ENCODE results near the gene RAD23B.
"Not testable (repeated sequence)": the region's sequence is repeated elsewhere in the genome, so short reads cannot be mapped to it uniquely, and the experiment has no call there.

The RAD23B gene

GRCh38 chr9:107293543-107294085 lies 10.5 kb downstream of the RAD23B start:
- no peak overlapping the region for H3K4me3 ChIP-seq (ENCODE audit: low read length)
- TF ChIP-seq ZNF274 (IDR thresholded peaks at IDR 0.05; ENCODE audit: low read depth, low read length), result no peak

GRCh38 chr9:107294756-107295155 lies 11.7 kb downstream of the RAD23B start:
- TF ChIP-seq ZNF274 (IDR thresholded peaks at IDR 0.05; ENCODE audit: low read depth, low read length), result no peak

GRCh38 chr9:107295995-107296394 lies 12.9 kb downstream of the RAD23B start:
- no peak for TF ChIP-seq ZNF274 (IDR thresholded peaks at IDR 0.05; ENCODE audit: low read depth, low read length)
- H3K4me3 ChIP-seq (ENCODE audit: low read length), result no peak overlapping the region

More at GRCh38 chr9:107294756-107295155, 11.7 kb downstream of the RAD23B start:
- no peak overlapping the region for H3K4me3 ChIP-seq (ENCODE audit: low read length)

GRCh38 chr9:107296592-107296991 lies 13.5 kb downstream of the RAD23B start:
- not testable (repeated sequence) for H3K4me3 ChIP-seq (ENCODE audit: low read length)

DNA sequence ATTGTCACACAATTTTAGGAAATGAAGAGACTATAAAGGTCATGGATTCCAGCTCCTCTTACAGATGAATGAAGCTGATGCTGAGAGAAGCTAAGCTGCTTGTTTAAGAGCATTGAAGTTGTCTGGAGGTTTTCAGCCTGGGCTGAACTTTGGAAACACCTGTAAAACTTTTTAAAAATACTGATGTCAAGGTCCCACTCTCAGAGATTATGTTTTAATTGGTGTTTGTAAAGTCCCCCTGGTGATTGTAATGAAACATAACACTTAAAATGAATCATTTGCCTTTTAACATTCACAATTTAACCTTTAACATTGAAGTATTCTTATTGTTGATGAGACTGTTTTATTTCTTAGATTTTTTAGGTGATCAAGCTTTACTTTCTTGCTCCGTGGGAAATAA lies 16.4 kb downstream of the RAD23B start:
- TF ChIP-seq ZNF274 (IDR thresholded peaks at IDR 0.05; ENCODE audit: low read depth, low read length), result no peak
- H3K4me3 ChIP-seq (ENCODE audit: low read length), result no peak overlapping the region

DNA sequence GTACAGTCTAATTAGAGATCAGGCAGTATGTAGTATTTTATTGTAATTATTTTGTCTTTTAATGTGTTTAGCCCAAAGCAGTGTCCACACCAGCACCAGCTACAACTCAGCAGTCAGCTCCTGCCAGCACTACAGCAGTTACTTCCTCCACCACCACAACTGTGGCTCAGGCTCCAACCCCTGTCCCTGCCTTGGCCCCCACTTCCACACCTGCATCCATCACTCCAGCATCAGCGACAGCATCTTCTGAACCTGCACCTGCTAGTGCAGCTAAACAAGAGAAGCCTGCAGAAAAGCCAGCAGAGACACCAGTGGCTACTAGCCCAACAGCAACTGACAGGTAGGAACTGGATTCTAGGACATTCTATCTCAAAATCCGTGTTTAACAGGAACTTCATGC lies 23.2 kb downstream of the RAD23B start:
- H3K4me3 ChIP-seq (ENCODE audit: low read length), result no peak overlapping the region
- no peak for TF ChIP-seq ZNF274 (IDR thresholded peaks at IDR 0.05; ENCODE audit: low read depth, low read length)

DNA sequence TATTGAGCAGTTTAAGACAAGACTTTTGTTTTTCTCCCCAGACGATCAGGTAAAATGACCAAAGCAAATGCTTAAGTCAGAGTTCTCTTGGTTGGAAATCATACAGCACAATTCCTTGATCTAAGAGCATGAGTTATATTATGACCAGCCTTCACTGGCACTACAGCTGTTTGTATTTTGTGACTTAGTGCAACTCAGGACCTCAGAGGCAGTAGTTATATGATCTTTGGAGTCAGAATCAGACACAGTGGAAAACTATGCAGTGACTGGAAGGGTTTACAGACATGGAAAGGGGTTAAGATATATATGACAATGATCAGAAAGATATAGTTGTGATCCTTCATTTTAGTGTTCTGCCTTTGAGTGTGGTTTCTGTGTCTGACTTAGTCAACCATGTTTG lies 24.3 kb downstream of the RAD23B start:
- TF ChIP-seq ZNF274 (IDR thresholded peaks at IDR 0.05; ENCODE audit: low read depth, low read length), result no peak
- H3K4me3 ChIP-seq (ENCODE audit: low read length), result no peak overlapping the region

DNA sequence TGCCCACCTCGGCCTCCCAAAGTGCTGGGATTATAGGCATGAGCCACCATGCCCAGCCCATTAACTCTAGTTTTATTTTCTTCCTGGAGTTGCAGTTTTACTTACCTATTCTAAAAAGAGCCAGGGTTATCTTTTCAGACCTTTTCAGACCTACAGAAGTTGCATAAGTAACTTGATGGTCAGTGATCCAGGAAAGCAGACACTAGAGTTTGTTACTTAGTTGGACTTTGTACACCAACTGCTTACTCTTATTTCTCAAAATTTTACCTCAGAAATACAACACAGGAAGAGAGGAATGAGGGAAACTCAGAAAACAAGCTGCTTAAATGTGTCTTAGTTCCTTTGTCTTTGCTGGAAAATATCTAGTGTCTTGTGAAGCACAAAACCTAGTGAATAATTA lies 25.4 kb downstream of the RAD23B start:
- H3K4me3 ChIP-seq (ENCODE audit: low read length), result no peak overlapping the region
- TF ChIP-seq ZNF274 (IDR thresholded peaks at IDR 0.05; ENCODE audit: low read depth, low read length), result no peak

DNA sequence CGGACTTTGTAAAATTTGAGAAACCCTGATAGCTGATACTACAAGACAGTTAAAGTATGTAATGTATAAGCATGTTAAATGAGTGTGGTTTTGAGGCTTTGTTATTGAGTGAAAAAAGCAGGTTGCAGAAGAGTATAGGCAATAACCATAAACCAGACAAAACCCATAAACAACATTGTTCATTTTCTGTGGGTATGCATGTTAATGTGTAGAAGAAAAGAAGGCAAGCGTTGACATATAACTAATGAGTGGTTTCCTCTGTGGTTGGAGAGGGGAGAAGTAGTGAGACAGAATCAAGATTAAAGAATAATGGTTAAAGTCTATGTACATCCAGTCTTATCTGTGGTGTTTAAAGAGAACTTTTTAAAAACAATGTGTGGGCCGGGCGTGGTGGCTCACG lies 26.2 kb downstream of the RAD23B start:
- TF ChIP-seq ZNF274 (IDR thresholded peaks at IDR 0.05; ENCODE audit: low read depth, low read length), result no peak
- H3K4me3 ChIP-seq (ENCODE audit: low read length), result no peak overlapping the region

- no peak overlapping the region for H3K4me3 ChIP-seq (ENCODE audit: low read length)
- TF ChIP-seq ZNF274 (IDR thresholded peaks at IDR 0.05; ENCODE audit: low read depth, low read length), result no peak
Observed at GRCh38 chr9:107312376-107313050, 29.4 kb downstream of the RAD23B start.

DNA sequence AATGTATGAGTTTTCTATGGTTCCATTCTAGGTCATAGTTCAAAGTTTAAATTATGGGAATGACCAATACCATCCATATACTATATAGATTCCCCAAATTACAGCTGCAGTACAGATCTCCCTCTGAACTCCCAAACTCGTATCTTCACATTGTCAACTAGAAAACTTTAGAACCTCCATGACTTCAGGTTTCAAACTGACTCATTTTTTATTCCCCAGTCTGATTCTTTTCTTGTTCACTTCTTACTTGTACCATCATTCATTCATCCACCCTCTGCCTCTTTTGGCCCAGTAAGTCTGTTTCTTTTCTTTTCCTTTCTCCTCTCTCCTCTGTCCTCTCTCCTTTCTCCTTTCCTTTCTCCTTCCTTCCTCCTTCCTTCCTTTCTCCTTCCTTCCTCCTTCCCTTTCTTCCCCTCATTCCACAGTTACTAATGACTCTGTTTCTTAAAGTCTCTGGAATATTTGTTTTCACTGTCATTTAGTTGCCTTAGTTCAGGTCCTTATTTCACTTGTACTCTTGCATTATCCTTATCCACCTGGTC lies 30.5 kb downstream of the RAD23B start:
- TF ChIP-seq ZNF274 (IDR thresholded peaks at IDR 0.05; ENCODE audit: low read depth, low read length), result no peak
- H3K4me3 ChIP-seq (ENCODE audit: low read length), result no peak overlapping the region

DNA sequence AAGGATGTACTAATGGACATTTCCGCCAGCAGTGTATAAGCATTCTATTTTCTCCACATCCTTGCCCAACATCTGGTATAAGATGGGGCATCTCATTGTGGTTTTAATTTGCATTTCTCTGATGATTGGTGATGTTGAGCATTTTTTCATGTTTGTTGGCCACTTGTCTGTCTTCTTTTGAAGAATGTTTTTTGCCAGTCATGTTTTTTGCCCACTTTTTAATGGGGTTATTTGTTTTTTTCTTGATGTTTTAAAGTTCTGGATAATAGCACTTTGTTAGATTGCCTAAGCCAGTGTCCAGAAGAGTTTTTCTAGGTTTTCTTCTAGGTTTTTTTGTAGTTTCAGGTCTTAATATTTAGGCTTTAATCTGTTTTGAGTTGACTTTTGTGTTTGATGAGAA lies 31.7 kb downstream of the RAD23B start:
- no peak overlapping the region for H3K4me3 ChIP-seq (ENCODE audit: low read length)
- no peak for TF ChIP-seq ZNF274 (IDR thresholded peaks at IDR 0.05; ENCODE audit: low read depth, low read length)

GRCh38 chr9:107316795-107317661 lies 33.9 kb downstream of the RAD23B start:
- H3K4me3 ChIP-seq (ENCODE audit: low read length), result no peak overlapping the region
- no peak for TF ChIP-seq ZNF274 (IDR thresholded peaks at IDR 0.05; ENCODE audit: low read depth, low read length)

DNA sequence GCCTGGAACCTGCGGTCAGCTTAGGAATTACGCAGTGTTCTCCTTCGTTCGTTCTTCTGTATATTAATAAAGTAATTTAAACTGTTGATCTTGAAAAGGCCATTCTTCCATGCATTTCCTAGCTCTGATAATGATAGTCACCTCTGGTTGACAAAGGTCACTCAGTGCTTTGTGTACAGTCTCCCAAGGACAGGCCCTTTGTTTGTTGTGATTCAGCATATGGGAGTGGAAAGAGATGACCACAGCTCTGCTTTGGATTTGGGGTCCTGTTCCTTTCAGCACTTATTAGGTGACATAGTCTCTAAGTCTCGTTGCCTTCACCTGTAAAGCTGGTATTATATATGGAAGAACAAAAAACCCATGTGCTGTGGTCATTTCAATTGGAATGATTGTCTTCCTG lies 39.6 kb downstream of the RAD23B start:
- no peak for TF ChIP-seq ZNF274 (IDR thresholded peaks at IDR 0.05; ENCODE audit: low read depth, low read length)
- H3K4me3 ChIP-seq (ENCODE audit: low read length), result no peak overlapping the region
